Activated T-helper 9 cell treated with anti-CD3 and anti-CD28 coated beads, Interleukin-2, amount 50 U/mL, for 16 hours (primary cell): Measurements from ENCODE around the gene AP1B1.

ENCODE experiments used
- DNase-seq: peaks from one replicate; pipeline ENCODE4 v3.0.0-alpha.2; 2020; ENCODE audit warnings: low read depth

Gene AP1B1

GRCh38 chr22:29313126-29313575 is 75.2 kb downstream of the AP1B1 start:
- no peak for DNase-seq

GRCh38 chr22:29312218-29313125 is 75.9 kb downstream of the AP1B1 start:
- DNase-seq, result no peak

GRCh38 chr22:29311464-29312217 is 76.7 kb downstream of the AP1B1 start:
- no peak for DNase-seq

- peak; percentile 49 for DNase-seq
Measured at GRCh38 chr22:29310863-29311339, 77.5 kb downstream of the AP1B1 start.

- DNase-seq, result no peak
Measured at GRCh38 chr22:29310065-29310862, 78.1 kb downstream of the AP1B1 start.

- DNase-seq, result no peak
Measured at GRCh38 chr22:29309332-29310064, 78.9 kb downstream of the AP1B1 start.

GRCh38 chr22:29308791-29309262 is 79.5 kb downstream of the AP1B1 start:
- DNase-seq, result no peak

- no peak for DNase-seq
Measured at GRCh38 chr22:29308148-29308790, 80.1 kb downstream of the AP1B1 start.

- DNase-seq, result no peak
Measured at GRCh38 chr22:29307596-29308147, 80.7 kb downstream of the AP1B1 start.

- DNase-seq, result no peak
Measured at GRCh38 chr22:29306835-29307595, 81.4 kb downstream of the AP1B1 start.

GRCh38 chr22:29306175-29306834 is 82.1 kb downstream of the AP1B1 start, which contains the start of gene GAS2L1:
GAS2L1 (plus strand) TSS chr22:29306650; CDS start chr22:29308106, 1,456 bp downstream.
- DNase-seq, result no peak

GRCh38 chr22:29305836-29306174 is 82.6 kb downstream of the AP1B1 start:
- DNase-seq, result no peak

- no peak for DNase-seq
Measured at GRCh38 chr22:29302681-29303465, 85.5 kb downstream of the AP1B1 start.

GRCh38 chr22:29302402-29302680 is 86.0 kb downstream of the AP1B1 start:
- DNase-seq, result no peak

- DNase-seq, result no peak
Measured at GRCh38 chr22:29301716-29302401, 86.5 kb downstream of the AP1B1 start.

GRCh38 chr22:29300807-29301601 is 87.4 kb downstream of the AP1B1 start:
- DNase-seq, result no peak

- DNase-seq, result no peak
Measured at GRCh38 chr22:29300467-29300806, 87.9 kb downstream of the AP1B1 start.
